ENCODE data around the gene NBEAL1. TPM values are rescaled to one million over a fixed set of nuclear protein-coding genes. Genes with fewer than 3 reads are reported as not detected.
"Not testable (repeated sequence)": the region's sequence is repeated elsewhere in the genome, so short reads cannot be mapped to it uniquely, and the experiment has no call there.

The NBEAL1 gene
- total RNA-seq, 4 donors from 2014 or later: 25.6 to 67.5 (median 55.0) TPM

DNA sequence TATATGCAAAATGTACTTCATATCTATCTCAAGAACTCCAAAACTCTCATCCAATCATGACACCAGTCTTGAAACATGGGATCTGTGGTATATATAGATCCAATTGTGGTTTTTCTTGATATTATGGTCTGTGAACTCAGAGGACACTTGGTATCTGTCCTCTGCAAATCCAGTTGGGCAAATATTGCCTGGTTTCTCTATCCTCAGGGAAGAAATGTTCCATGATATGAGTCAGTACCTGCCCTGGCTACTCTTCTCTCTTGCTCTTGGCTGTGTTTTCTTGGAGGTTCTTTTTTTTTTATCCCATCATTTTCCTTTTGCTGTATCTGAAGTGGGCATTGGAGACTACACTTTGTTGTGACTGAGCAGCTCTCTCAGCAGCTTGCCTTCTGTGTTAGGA is 10.9 kb downstream of the NBEAL1 start:
- ATAC-seq (ENCODE audit: low FRiP score): no peak

DNA sequence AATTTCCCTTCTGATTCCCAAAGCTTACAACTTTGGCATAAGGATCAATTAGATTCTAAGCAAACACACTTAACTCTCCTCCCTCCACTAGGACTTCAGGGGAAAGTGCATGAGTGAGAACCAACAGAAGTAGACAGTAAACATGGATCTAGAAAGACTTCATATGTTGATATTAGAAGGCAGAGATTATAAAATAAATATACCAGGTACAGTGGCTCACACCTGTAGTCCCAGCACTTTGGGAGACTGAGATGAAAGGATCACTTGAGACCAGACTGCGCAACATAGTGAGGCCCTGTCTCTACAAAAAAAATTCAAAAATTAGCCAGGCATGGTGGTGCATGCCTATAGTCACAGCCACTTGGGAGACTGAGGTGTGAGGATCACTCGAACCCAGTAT is 15.9 kb downstream of the NBEAL1 start:
- TF ChIP-seq, protein P1, sequence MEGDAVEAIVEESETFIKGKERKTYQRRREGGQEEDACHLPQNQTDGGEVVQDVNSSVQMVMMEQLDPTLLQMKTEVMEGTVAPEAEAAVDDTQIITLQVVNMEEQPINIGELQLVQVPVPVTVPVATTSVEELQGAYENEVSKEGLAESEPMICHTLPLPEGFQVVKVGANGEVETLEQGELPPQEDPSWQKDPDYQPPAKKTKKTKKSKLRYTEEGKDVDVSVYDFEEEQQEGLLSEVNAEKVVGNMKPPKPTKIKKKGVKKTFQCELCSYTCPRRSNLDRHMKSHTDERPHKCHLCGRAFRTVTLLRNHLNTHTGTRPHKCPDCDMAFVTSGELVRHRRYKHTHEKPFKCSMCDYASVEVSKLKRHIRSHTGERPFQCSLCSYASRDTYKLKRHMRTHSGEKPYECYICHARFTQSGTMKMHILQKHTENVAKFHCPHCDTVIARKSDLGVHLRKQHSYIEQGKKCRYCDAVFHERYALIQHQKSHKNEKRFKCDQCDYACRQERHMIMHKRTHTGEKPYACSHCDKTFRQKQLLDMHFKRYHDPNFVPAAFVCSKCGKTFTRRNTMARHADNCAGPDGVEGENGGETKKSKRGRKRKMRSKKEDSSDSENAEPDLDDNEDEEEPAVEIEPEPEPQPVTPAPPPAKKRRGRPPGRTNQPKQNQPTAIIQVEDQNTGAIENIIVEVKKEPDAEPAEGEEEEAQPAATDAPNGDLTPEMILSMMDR (IDR thresholded peaks at IDR 0.05): no peak
- ATAC-seq (ENCODE audit: low FRiP score): no peak
- DNase-seq (ENCODE audit: low spot score): no peak

More for the DNA sequence above, 10.9 kb downstream of the NBEAL1 start:
- TF ChIP-seq, protein P1 (IDR thresholded peaks at IDR 0.05): no peak
- no peak for DNase-seq (ENCODE audit: low spot score)

DNA sequence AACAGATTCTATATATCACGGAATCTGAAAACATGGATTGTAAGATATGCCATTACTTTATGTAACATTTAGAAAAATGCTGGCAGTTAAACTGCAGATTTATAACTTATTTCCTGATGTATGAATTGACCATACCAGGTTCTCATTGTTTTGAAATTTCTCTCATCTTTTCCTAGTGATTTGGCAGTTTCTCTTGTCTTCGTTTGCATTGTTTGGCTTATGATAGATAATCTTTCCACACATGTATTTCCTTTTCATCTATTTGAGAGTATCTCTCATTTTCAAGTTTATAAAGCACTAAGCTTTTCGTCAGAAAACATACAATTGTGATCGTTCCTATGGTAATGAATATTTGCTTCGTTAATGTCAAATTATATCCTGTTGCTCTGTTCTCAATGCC is 16.3 kb downstream of the NBEAL1 start:
- DNase-seq (ENCODE audit: low spot score) (no peak), ATAC-seq (ENCODE audit: low FRiP score) (no peak)
- TF ChIP-seq, protein P1 (IDR thresholded peaks at IDR 0.05): no peak

DNA sequence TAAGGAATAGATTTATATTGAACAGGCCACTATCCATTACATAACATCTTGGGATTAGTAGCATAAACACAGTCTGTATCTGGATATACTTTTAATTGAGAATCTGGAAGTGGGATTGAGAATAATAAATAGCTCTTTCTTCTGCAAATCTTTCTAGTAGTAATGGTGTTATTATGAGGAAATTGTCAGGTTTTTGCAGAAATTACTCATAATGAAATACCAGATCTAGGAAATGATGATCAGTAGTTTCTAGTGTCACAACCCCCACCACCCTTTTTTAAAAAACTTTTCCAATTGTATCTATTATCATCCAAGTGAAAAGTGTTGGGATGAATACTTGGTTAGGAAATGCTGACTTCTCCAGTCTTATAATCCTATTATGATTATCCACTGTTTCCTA is 18.7 kb downstream of the NBEAL1 start:
- DNase-seq (ENCODE audit: low spot score) (no peak), ATAC-seq (ENCODE audit: low FRiP score) (no peak)
- TF ChIP-seq, protein P1 (IDR thresholded peaks at IDR 0.05): no peak

DNA sequence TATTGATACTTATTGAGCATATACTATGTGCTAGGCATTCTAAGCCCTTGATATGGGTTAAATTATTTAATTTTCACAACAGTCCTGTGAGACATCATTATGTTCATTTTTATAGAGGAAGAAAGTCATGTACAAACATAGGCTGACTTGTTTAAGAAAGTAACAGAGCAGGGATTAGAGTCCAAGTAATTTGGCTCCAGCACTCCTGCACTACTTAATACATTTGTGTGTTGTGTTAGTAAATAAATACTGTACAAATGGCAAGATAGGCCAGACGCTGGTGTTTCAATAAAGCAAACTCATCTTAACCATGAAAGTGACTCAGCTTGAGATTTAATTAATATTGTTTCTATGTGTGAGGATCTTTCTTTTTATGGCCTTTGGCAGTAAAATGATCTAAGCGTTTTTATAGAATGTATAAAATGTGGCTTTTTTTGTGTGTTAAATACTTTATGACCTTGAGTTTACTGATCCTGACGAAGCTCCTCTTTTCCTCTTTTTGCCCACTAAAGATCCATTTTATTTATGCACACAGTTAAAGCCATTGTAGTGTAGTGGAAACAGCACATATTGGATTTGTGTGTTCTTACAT is 21.3 kb downstream of the NBEAL1 start:
- ATAC-seq (ENCODE audit: low FRiP score) (no peak), DNase-seq (ENCODE audit: low spot score) (no peak)
- TF ChIP-seq, protein P1 (IDR thresholded peaks at IDR 0.05): no peak

DNA sequence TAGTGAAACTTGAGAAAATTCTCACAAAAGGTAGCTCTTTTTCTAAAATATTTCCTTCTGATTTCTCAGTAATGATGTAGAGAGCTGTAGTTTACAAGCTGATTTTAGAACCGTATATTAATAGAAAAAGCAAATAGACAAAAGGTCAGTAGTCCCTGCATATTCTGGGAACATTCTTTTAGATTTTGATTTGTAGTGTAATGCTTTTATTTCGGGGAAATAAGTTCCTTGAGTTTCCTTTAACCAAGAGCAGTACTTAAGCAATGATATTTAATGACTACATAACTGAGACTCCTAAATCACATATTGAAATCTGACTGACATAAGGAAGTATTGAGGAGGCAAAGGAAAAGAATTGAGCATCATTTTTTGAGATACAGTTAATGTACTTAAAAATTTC is 22.4 kb downstream of the NBEAL1 start:
- no peak for DNase-seq (ENCODE audit: low spot score)
- TF ChIP-seq, protein P1 (IDR thresholded peaks at IDR 0.05): no peak
- ATAC-seq (ENCODE audit: low FRiP score): no peak

DNA sequence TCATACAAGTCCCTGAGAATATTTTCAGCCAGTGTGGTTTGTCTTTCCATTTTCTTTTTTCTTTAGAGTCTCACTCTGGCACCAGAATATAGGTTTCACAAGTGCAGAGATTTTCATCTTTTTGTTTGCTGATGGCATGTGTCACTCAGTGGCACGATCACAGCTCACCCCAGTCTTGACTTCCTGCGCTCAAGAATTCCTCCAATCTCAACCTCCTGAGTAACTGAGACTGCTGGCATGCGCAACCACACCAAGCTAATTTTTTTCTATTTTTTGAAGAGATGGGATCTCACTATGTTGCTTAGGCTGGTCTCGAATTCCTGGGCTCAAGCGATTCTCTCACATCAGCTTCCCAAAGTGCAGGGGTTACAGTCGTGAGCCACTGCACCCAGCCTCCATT is 23.9 kb downstream of the NBEAL1 start:
- DNase-seq (ENCODE audit: low spot score) (no peak), ATAC-seq (ENCODE audit: low FRiP score) (no peak)
- TF ChIP-seq, protein P1 (IDR thresholded peaks at IDR 0.05): no peak

DNA sequence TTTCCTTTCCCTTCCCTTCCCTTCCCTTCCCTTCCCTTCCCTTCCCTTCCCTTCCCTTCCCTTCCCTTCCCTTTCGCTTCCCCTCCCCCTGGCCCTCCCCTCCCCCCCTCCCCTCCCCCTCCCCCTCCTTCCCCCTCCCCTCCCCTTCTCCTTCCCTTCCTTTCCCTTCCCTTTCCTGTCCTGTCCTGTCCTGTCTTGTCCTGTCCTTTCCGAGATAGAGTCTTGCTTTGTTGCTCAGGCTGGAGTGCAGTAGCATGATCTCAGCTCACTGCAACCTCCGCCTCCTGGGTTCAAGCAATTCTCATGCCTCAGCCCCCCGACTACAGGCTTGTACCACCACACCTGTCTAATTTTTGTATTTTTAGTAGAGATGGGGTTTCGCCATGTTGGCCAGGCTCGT is 24.5 kb downstream of the NBEAL1 start:
- not testable (repeated sequence) for DNase-seq (ENCODE audit: low spot score); ATAC-seq (ENCODE audit: low FRiP score)

All from omental fat pad (tissue), 4 donors.